ENCODE measurements around the gene THSD4. TPM values are rescaled to one million over a fixed set of nuclear protein-coding genes. Genes with fewer than 3 reads are reported as not detected.
"Not testable (repeated sequence)": the region's sequence is repeated elsewhere in the genome, so short reads cannot be mapped to it uniquely, and the experiment has no call there.

Gene THSD4
- total and polyA plus RNA-seq, 4 donors = 6.0 to 42.4 (median 18.5) TPM

GRCh38 chr15:71400294-71400693, 285.0 kb downstream of the THSD4 start:
- TF ChIP-seq CTCF (IDR thresholded peaks at IDR 0.05; ENCODE audit: control extremely low read depth, extremely low read depth) = no peak
- Histone ChIP-seq H3K4me3 (no peak overlapping the region), H3K9me3 (ENCODE audit: control insufficient read depth in 4 of 4, insufficient read depth in 3 of 4, low read length in 3 of 4) (no peaks in the 10 kb centered on the region), H3K9ac (ENCODE audit: insufficient read depth in 1 of 2, low read length in 2 of 2) (no peak overlapping the region), H3K4me1 (ENCODE audit: control insufficient read depth in 5 of 5, insufficient read depth in 5 of 5, low read length in 5 of 5) (peaks cover 2 to 26% (median 8%) of the 10 kb centered on the region in 5 donors), H3K27me3 (ENCODE audit: control insufficient read depth in 3 of 3, insufficient read depth in 3 of 3, low read length in 2 of 3) (no peaks in the 10 kb centered on the region), H3K27ac (ENCODE audit: low read depth in 1 of 2, low read length in 1 of 2) (peak overlapping the region in 1 of 2 donors; percentile 47), H3K36me3 (ENCODE audit: control insufficient read depth in 4 of 4, insufficient read depth in 4 of 4, low read length in 4 of 4) (no peaks in the 10 kb centered on the region)
- peak in 2 of 3 donors; percentile 51 to 64 for DNase-seq
- 58 to 76% methylated on average over 3 of the region's 3 CpGs for WGBS, 2 donors
- ATAC-seq (ENCODE audit: insufficient read depth, low FRiP score) = no peak

GRCh38 chr15:71401728-71402127, 286.5 kb downstream of the THSD4 start:
- ATAC-seq (ENCODE audit: insufficient read depth, low FRiP score); DNase-seq: not testable (repeated sequence)
- H3K4me1 ChIP-seq (ENCODE audit: control insufficient read depth in 5 of 5, insufficient read depth in 5 of 5, low read length in 5 of 5) = peaks cover 0 to 16% (median 4%) of the 10 kb centered on the region in 5 donors

GRCh38 chr15:71409541-71409940, 294.3 kb downstream of the THSD4 start:
- H3K4me1 ChIP-seq (ENCODE audit: control insufficient read depth in 5 of 5, insufficient read depth in 5 of 5, low read length in 5 of 5) = peaks cover 4 to 27% (median 7%) of the 10 kb centered on the region in 5 donors
- no peak overlapping the region for H3K4me3 ChIP-seq
- no peak overlapping the region for H3K27ac ChIP-seq (ENCODE audit: low read depth in 1 of 2, low read length in 1 of 2)
- no peak overlapping the region for H3K9ac ChIP-seq (ENCODE audit: insufficient read depth in 1 of 2, low read length in 2 of 2)
- DNase-seq = no peak
- no peaks in the 10 kb centered on the region for H3K36me3 ChIP-seq (ENCODE audit: control insufficient read depth in 4 of 4, insufficient read depth in 4 of 4, low read length in 4 of 4)
- H3K9me3 ChIP-seq (ENCODE audit: control insufficient read depth in 4 of 4, insufficient read depth in 3 of 4, low read length in 3 of 4) = no peaks in the 10 kb centered on the region
- TF ChIP-seq CTCF (IDR thresholded peaks at IDR 0.05; ENCODE audit: control extremely low read depth, extremely low read depth) = no peak
- WGBS, 2 donors = 11 to 25% methylated on average over 1 of the region's 1 CpG
- H3K27me3 ChIP-seq (ENCODE audit: control insufficient read depth in 3 of 3, insufficient read depth in 3 of 3, low read length in 2 of 3) = no peaks in the 10 kb centered on the region
- no peak for ATAC-seq (ENCODE audit: insufficient read depth, low FRiP score)

More at GRCh38 chr15:71401728-71402127, 286.5 kb downstream of the THSD4 start:
- H3K27ac ChIP-seq (ENCODE audit: low read depth in 1 of 2, low read length in 1 of 2); H3K9ac ChIP-seq (ENCODE audit: insufficient read depth in 1 of 2, low read length in 2 of 2); H3K27me3 ChIP-seq (ENCODE audit: control insufficient read depth in 3 of 3, insufficient read depth in 3 of 3, low read length in 2 of 3); H3K9me3 ChIP-seq (ENCODE audit: control insufficient read depth in 4 of 4, insufficient read depth in 3 of 4, low read length in 3 of 4); H3K36me3 ChIP-seq (ENCODE audit: control insufficient read depth in 4 of 4, insufficient read depth in 4 of 4, low read length in 4 of 4); H3K4me3 ChIP-seq: not testable (repeated sequence)
- 91 to 96% methylated on average over 3 of the region's 3 CpGs for WGBS, 2 donors

- H3K4me1 ChIP-seq (ENCODE audit: control insufficient read depth in 5 of 5, insufficient read depth in 5 of 5, low read length in 5 of 5) = peaks cover 4 to 35% (median 10%) of the 10 kb centered on the region in 5 donors
Observed at GRCh38 chr15:71410347-71410746, 295.1 kb downstream of the THSD4 start.

More at GRCh38 chr15:71410347-71410746, 295.1 kb downstream of the THSD4 start:
- DNase-seq (no peak), ATAC-seq (ENCODE audit: insufficient read depth, low FRiP score) (no peak)
- Histone ChIP-seq H3K9ac (ENCODE audit: insufficient read depth in 1 of 2, low read length in 2 of 2) (no peak overlapping the region), H3K4me3 (no peak overlapping the region), H3K36me3 (ENCODE audit: control insufficient read depth in 4 of 4, insufficient read depth in 4 of 4, low read length in 4 of 4) (no peaks in the 10 kb centered on the region), H3K27me3 (ENCODE audit: control insufficient read depth in 3 of 3, insufficient read depth in 3 of 3, low read length in 2 of 3) (no peaks in the 10 kb centered on the region), H3K27ac (ENCODE audit: low read depth in 1 of 2, low read length in 1 of 2) (peak overlapping the region in 1 of 2 donors; percentile 63), H3K9me3 (ENCODE audit: control insufficient read depth in 4 of 4, insufficient read depth in 3 of 4, low read length in 3 of 4) (no peaks in the 10 kb centered on the region)
- WGBS, 2 donors = 86 to 88% methylated on average over 6 of the region's 6 CpGs
- TF ChIP-seq CTCF (IDR thresholded peaks at IDR 0.05; ENCODE audit: control extremely low read depth, extremely low read depth) = no peak

All from lung (tissue), 12 donors.